GM12865 (cell line): ENCODE measurements around the gene NT5C1B.

ENCODE experiments used
- DNase-seq: peaks from one replicate; pipeline ENCODE4 v3.0.0; 2010; ENCODE audit warnings: low read depth
- H3K4me3 ChIP-seq: 2 replicates; pipeline ENCODE4 v1.5.1; 2011; ENCODE audit warnings: mild to moderate bottlenecking, low read depth, low read length, control low read depth
- CTCF ChIP-seq: IDR thresholded peaks from 2 replicates; pipeline ENCODE4 v1.5.1; 2011; ENCODE audit warnings: low read length, control low read depth, low read depth, inconsistent platforms; ENCODE audit not compliant: insufficient read depth; ENCODE audit errors: missing control alignments

NT5C1B gene

DNA sequence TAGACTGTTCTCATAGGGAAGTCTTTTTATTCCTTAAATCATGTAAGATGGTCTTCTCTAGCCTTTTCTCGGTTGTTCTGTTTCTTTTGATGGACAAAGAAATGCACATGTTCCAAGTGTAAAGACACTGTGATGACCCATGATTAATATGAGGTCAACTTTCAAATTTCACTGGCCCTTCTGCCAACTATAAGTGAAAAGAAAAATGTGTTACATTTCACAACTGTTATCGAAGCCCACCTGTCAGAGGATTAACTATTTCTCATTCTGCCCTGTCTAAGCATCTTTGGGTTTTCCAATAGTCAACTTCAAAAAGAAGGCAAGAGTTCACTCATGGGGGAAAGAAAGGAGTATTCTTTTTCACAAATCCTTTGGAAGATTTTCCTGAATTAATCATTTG is 32.2 kb downstream of the NT5C1B start:
- no peak overlapping the region for H3K4me3 ChIP-seq
- TF ChIP-seq CTCF, result no peak
- DNase-seq, result no peak

GRCh38 chr2:18552351-18553077 is 36.9 kb downstream of the NT5C1B start:
- no peak for DNase-seq
- TF ChIP-seq CTCF, result no peak
- H3K4me3 ChIP-seq, result no peak overlapping the region

GRCh38 chr2:18551623-18552022 is 37.7 kb downstream of the NT5C1B start:
- no peak for TF ChIP-seq CTCF

GRCh38 chr2:18551169-18551568 is 38.2 kb downstream of the NT5C1B start:
- DNase-seq, result no peak
- no peak overlapping the region for H3K4me3 ChIP-seq
- no peak for TF ChIP-seq CTCF

More at GRCh38 chr2:18551623-18552022, 37.7 kb downstream of the NT5C1B start:
- no peak overlapping the region for H3K4me3 ChIP-seq
- DNase-seq, result no peak

DNA sequence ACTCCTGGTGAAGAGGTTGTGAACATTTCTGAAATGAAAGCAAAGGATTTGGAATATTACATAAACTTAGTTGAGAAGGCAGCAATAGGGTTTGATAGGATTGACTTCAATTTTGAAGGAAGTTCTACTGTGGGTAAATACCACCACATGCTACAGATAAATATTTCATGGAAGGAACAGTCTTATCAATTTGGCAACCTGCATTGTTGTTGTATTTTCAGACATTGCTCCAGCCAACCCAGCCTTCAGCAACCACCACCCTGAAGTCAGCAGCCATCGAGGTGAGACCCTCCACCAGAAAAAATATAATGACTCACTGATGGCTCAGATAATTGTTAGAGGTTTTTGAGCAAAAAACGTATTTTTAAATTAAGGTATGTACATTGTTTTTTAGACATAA is 38.9 kb downstream of the NT5C1B start:
- no peak overlapping the region for H3K4me3 ChIP-seq
- no peak for TF ChIP-seq CTCF
- DNase-seq, result no peak

GRCh38 chr2:18549083-18549482 is 40.3 kb downstream of the NT5C1B start:
- H3K4me3 ChIP-seq, result no peak overlapping the region
- DNase-seq, result no peak
- no peak for TF ChIP-seq CTCF

DNA sequence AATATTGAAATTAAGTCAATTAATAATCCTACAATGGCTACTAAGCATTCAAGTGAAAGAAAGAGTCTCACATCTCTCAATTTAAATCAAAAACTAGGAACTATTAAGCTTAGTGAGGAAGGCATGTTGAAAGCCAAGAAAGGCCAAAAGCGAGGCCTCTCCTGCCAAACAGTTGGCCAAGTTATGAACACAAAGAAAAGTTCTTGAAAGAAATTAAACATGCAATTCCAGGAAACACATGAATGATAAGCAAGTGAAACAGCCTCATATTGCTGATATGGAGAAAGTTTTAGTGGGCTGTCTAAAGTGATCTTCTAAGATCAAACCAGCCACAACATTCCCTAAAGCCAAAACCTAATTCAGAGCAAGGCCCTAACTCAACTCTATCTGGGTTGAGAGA is 40.7 kb downstream of the NT5C1B start:
- no peak for TF ChIP-seq CTCF
- no peak for DNase-seq
- no peak overlapping the region for H3K4me3 ChIP-seq
